ENCODE measurements around the gene PRPF4.

DNA sequence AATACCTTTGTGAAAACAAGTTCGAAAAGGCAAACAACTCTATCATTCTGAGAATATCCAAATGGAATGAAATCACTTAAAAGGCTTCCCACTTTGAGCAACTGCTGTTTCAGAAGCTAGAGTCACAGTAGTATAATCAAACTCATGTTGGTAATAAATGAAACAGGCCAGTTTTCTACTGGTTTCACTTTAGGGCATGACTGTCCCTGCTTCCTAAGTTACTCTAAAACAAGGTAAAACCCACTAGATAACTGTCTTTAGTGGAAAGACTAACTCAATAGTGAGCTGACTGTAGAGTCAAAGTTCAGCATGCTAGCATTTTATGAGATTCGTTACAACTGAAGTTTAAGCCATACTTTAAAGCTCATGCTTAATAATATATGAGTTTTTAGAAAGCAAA lies 6.1 kb upstream of the PRPF4 start:
- no peak for TF ChIP-seq ZC3H11A (IDR thresholded peaks at IDR 0.05; ENCODE audit: low read depth, low read length)
- TF ChIP-seq, protein P1, sequence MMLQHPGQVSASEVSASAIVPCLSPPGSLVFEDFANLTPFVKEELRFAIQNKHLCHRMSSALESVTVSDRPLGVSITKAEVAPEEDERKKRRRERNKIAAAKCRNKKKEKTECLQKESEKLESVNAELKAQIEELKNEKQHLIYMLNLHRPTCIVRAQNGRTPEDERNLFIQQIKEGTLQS (IDR thresholded peaks at IDR 0.05): no peak
- TF ChIP-seq, protein P1 (CRISPR knock-in tag; conservative IDR thresholded peaks at IDR 0.05): no peak

Measured in K562 (cell line).